H1 (cell line): ENCODE data around the gene MPPED1.

Source experiments
- E2F6 ChIP-seq: IDR thresholded peaks from 2 replicates; pipeline ENCODE4 v1.6.1; 2012; ENCODE audit warnings: inconsistent platforms
- NRF1 ChIP-seq: IDR thresholded peaks from 2 replicates; pipeline ENCODE4 v1.6.1; 2011; ENCODE audit warnings: mild to moderate bottlenecking, low read depth, low read length, improper control_type of control experiment
- POLR2A ChIP-seq, 2 experiments: IDR thresholded peaks; 1 replicate in 1 of 2; 2 replicates in 1 of 2; pipeline ENCODE4 v1.6.1; 2011; ENCODE audit warnings: low read depth in 2 of 2, low read length in 2 of 2, mild to moderate bottlenecking in 2 of 2; ENCODE audit errors: control extremely low read depth in 1 of 2
- POLR2AphosphoS5 ChIP-seq: IDR thresholded peaks from 2 replicates; pipeline ENCODE4 v1.6.1; 2011; ENCODE audit warnings: low read depth, low read length
- SP1 ChIP-seq: IDR thresholded peaks from 2 replicates; pipeline ENCODE4 v1.6.1; 2011; ENCODE audit warnings: low read depth, low read length
- SP2 ChIP-seq: IDR thresholded peaks from 2 replicates; pipeline ENCODE4 v1.6.1; 2012; ENCODE audit warnings: mild to moderate bottlenecking, low read length, inconsistent platforms
- TAF7 ChIP-seq: optimal IDR thresholded peaks from 2 replicates; pipeline ENCODE3; 2011; ENCODE audit warnings: low read depth, mild to moderate bottlenecking, inconsistent platforms, low read length, moderate library complexity, borderline replicate concordance
- USF2 ChIP-seq: IDR thresholded peaks from 2 replicates; pipeline ENCODE4 v1.6.1; 2011; ENCODE audit warnings: low read length, improper control_type of control experiment
- TF ChIP-seq, protein P1 (sequence below), 3 experiments: IDR thresholded peaks; 1 replicate in 2 of 3; 2 replicates in 1 of 3; pipeline versions ENCODE4 v1.5.1 to v1.6.1; 2011; ENCODE audit warnings: low read length in 3 of 3, mild to moderate bottlenecking in 3 of 3, inconsistent platforms in 2 of 3, low read depth in 1 of 3, moderate library complexity in 1 of 3; ENCODE audit not compliant: insufficient read depth in 1 of 3; ENCODE audit errors: control extremely low read depth in 1 of 3
- TF ChIP-seq, protein P2 (sequence below): IDR thresholded peaks from 2 replicates; pipeline ENCODE4 v1.6.1; 2012; ENCODE audit warnings: low read length, inconsistent platforms

DNA sequence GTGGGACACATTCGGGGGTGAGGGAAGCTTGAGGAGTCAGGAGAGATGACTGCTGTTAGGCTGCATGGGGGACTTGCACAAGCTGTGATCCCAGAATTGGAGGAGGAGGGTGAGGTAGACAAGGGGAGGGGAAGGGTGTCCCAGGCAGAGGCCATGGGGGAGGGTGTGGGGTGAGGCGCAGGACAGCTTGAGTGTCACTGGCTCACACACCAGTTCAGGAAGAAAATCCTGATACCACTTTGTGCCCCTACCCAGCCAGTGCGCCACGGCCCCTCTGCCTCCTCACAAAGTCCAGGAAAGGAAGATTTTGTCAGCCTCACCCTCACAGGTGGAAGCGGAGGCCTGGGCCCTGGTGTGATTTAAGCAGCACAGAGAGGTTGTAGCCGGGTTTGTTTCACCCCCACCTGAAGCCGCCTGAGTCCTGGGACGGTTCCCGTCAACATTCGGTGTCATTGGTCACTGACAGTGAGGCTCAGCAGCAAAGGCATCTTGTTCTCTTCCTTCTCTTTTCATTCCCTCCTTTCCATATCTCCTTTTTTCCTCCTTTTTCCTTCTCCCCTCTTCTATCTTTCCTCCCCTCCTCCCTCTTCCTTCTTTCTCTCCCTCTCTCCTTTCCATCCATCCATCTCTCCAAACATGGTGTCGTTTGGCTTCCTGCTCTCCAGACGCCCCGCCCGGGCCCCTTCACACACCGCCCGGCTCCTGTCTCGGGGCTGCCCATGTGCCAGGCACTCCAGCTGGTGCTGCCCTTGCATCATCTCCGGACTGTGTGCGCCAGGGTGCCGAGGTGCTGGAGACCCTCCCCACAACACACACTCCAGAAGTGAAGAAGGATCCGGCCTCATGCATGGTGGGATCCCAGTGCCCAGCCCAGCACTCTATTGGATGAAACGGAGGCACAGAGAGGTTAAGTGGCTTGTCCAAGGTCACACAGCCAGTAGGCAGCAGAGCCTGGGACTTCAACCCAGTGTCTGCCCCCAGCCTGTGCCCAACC, 89.3 kb downstream of the MPPED1 start:
- TF ChIP-seq, protein P1, sequence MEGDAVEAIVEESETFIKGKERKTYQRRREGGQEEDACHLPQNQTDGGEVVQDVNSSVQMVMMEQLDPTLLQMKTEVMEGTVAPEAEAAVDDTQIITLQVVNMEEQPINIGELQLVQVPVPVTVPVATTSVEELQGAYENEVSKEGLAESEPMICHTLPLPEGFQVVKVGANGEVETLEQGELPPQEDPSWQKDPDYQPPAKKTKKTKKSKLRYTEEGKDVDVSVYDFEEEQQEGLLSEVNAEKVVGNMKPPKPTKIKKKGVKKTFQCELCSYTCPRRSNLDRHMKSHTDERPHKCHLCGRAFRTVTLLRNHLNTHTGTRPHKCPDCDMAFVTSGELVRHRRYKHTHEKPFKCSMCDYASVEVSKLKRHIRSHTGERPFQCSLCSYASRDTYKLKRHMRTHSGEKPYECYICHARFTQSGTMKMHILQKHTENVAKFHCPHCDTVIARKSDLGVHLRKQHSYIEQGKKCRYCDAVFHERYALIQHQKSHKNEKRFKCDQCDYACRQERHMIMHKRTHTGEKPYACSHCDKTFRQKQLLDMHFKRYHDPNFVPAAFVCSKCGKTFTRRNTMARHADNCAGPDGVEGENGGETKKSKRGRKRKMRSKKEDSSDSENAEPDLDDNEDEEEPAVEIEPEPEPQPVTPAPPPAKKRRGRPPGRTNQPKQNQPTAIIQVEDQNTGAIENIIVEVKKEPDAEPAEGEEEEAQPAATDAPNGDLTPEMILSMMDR (IDR thresholded peaks at IDR 0.05; ENCODE audit: control extremely low read depth in 1 of 3, insufficient read depth in 1 of 3, low read depth in 1 of 3, low read length in 3 of 3): no peak
- no peak for TF ChIP-seq POLR2A (IDR thresholded peaks at IDR 0.05; ENCODE audit: control extremely low read depth in 1 of 2, low read depth in 2 of 2, low read length in 2 of 2)
- no peak for TF ChIP-seq E2F6
- no peak for TF ChIP-seq POLR2AphosphoS5
- TF ChIP-seq USF2: no peak
- no peak for TF ChIP-seq SP1
- no peak for TF ChIP-seq TAF7
- TF ChIP-seq, protein P2, sequence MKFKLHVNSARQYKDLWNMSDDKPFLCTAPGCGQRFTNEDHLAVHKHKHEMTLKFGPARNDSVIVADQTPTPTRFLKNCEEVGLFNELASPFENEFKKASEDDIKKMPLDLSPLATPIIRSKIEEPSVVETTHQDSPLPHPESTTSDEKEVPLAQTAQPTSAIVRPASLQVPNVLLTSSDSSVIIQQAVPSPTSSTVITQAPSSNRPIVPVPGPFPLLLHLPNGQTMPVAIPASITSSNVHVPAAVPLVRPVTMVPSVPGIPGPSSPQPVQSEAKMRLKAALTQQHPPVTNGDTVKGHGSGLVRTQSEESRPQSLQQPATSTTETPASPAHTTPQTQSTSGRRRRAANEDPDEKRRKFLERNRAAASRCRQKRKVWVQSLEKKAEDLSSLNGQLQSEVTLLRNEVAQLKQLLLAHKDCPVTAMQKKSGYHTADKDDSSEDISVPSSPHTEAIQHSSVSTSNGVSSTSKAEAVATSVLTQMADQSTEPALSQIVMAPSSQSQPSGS: no peak
- no peak for TF ChIP-seq NRF1
- TF ChIP-seq SP2: no peak
